Aorta (tissue), 5 donors: ENCODE data around the gene ISM1. TPM values are rescaled to one million over a fixed set of nuclear protein-coding genes. Genes with fewer than 3 reads are reported as not detected.

Experiments
- ATAC-seq: fragments of 200-7000 bp; cut with Tn5 transposase; one replicate; pipeline ENCODE4 v1.9.1; 2022; ENCODE audit warnings: moderate library complexity; ENCODE audit not compliant: low FRiP score
- DNase-seq, 2 donors: peaks; one replicate each; pipeline ENCODE4 v3.0.0-alpha.2; 2020
- H3K27ac ChIP-seq, 2 donors: one replicate each; pipeline ENCODE4 v1.5.1; 2013; ENCODE audit warnings: low read length in 2 of 2, mild to moderate bottlenecking in 2 of 2, moderate library complexity in 2 of 2, control low read depth in 1 of 2, inconsistent platforms in 1 of 2, low read depth in 1 of 2
- H3K27me3 ChIP-seq, 2 donors: one replicate each; pipeline ENCODE4 v1.6.1; 2013; ENCODE audit warnings: control low read depth in 1 of 2, low read length in 1 of 2, mild to moderate bottlenecking in 1 of 2, moderate library complexity in 1 of 2; ENCODE audit not compliant: insufficient read depth in 2 of 2, control insufficient read depth in 1 of 2
- H3K36me3 ChIP-seq, 2 donors: one replicate each; pipeline ENCODE4 v1.6.1; 2013; ENCODE audit warnings: control low read depth in 1 of 2, low read length in 1 of 2, mild to moderate bottlenecking in 1 of 2; ENCODE audit not compliant: insufficient read depth in 2 of 2, control insufficient read depth in 1 of 2
- H3K4me1 ChIP-seq, 2 donors: one replicate each; pipeline ENCODE4 v1.6.1; 2013; ENCODE audit warnings: low read length in 2 of 2, control low read depth in 1 of 2, mild to moderate bottlenecking in 1 of 2, moderate library complexity in 1 of 2; ENCODE audit not compliant: insufficient read depth in 2 of 2, control insufficient read depth in 1 of 2
- H3K4me3 ChIP-seq, 2 donors: one replicate each; pipeline ENCODE4 v1.5.1; 2013; ENCODE audit warnings: low read length in 2 of 2, control low read depth in 1 of 2, mild to moderate bottlenecking in 1 of 2
- H3K9me3 ChIP-seq: one replicate; pipeline ENCODE4 v1.6.1; 2013; ENCODE audit warnings: mild to moderate bottlenecking, low read length; ENCODE audit not compliant: control insufficient read depth
- WGBS, 2 donors: extraction: QIAGEN DNeasy Blood & Tissue Kit; methylation state at CpG; one replicate each; pipeline ENCODE4 v1.1.7; 2013; 5-methylcytosine and 5-hydroxymethylcytosine counted together
- intact Hi-C, 2 donors: fragments of 100-400 bp; cut with DNase I; formaldehyde crosslinking; loops; one replicate each; pipeline versions ENCODE4 v1.14.2 to v1.15.0; 2022
- polyA plus RNA-seq, 2 donors: library from polyadenylated mRNA; stranded (reverse); fragments of 200-250 nt; gene quantifications; one replicate each; pipeline ENCODE4 v1.2.3, GENCODE V29; 2013
- total RNA-seq, 2 donors: library from RNA; stranded (reverse); fragmentation: NEBNext Ultra II Directional; extraction: Animal tissue kit (Norgen Biotek cat#: 25700); gene quantifications; one replicate each; pipeline ENCODE4 v1.2.1, GENCODE V29; 2021
- donor health status: healthy with polysubstance abuse.
- donor health status: Bipolar disorder and iron deficiency.
- donor health status: DM: no; HTN: no; CAD: no.
- donor health status: DM: no; HTN: no; CAD: no.
- donor health status: DM: yes; HTN: yes; CAD: no.

The ISM1 gene
- total and polyA plus RNA-seq, 4 donors: 2.0 to 94.9 (median 24.2) TPM

- intact Hi-C loops: no loop called here
- Histone ChIP-seq H3K27ac (no peak overlapping the region), H3K27me3 (no peaks in the 10 kb centered on the region), H3K36me3 (no peaks in the 10 kb centered on the region), H3K4me3 (no peak overlapping the region), H3K4me1 (peaks cover 0 to 2% of the 10 kb centered on the region in 2 donors), H3K9me3 (no peaks in the 10 kb centered on the region)
- ATAC-seq: no peak
- 45 to 55% methylated on average over 1 of the region's 1 CpG for WGBS, 2 donors
- DNase-seq: no peak
These were observed 49.1 kb downstream of the ISM1 start for GRCh38 chr20:13270211-13270610.

- Histone ChIP-seq H3K4me3 (no peak overlapping the region), H3K9me3 (no peaks in the 10 kb centered on the region), H3K27ac (no peak overlapping the region), H3K27me3 (no peaks in the 10 kb centered on the region), H3K4me1 (peaks cover 0 to 6% of the 10 kb centered on the region in 2 donors), H3K36me3 (no peaks in the 10 kb centered on the region)
- intact Hi-C loops: no loop called here
- WGBS, 2 donors: 82 to 83% methylated on average over 3 of the region's 3 CpGs
- ATAC-seq (no peak), DNase-seq (no peak)
These were observed 50.0 kb downstream of the ISM1 start for GRCh38 chr20:13271098-13271497.

- WGBS, 2 donors: 88 to 91% methylated on average over 10 of the region's 10 CpGs
- no peak overlapping the region for H3K27ac ChIP-seq
- intact Hi-C loops: no loop called here
These were observed 51.2 kb downstream of the ISM1 start for GRCh38 chr20:13271977-13272975.

GRCh38 chr20:13274275-13274861, 53.3 kb downstream of the ISM1 start:
- H3K4me1 ChIP-seq: peaks cover 0 to 8% of the 10 kb centered on the region in 2 donors
- no peaks in the 10 kb centered on the region for H3K36me3 ChIP-seq
- no peak overlapping the region for H3K4me3 ChIP-seq
- no peaks in the 10 kb centered on the region for H3K27me3 ChIP-seq
- H3K27ac ChIP-seq: no peak overlapping the region
- DNase-seq (no peak), ATAC-seq (no peak)
- H3K9me3 ChIP-seq: no peaks in the 10 kb centered on the region
- intact Hi-C loops: no loop called here
- 6 to 8% methylated on average over 16 to 18 of the region's 18 CpGs for WGBS, 2 donors

More at GRCh38 chr20:13271977-13272975, 51.2 kb downstream of the ISM1 start:
- no peak for DNase-seq
- H3K27me3 ChIP-seq: no peaks in the 10 kb centered on the region
- no peaks in the 10 kb centered on the region for H3K36me3 ChIP-seq
- peaks cover 0 to 8% of the 10 kb centered on the region in 2 donors for H3K4me1 ChIP-seq
- H3K9me3 ChIP-seq: no peaks in the 10 kb centered on the region
- peak; percentile 45 for ATAC-seq
- H3K4me3 ChIP-seq: no peak overlapping the region

- peaks cover 2% of the 10 kb centered on the region for H3K9me3 ChIP-seq
- H3K27me3 ChIP-seq: no peaks in the 10 kb centered on the region
- peaks cover 0 to 2% of the 10 kb centered on the region in 2 donors for H3K36me3 ChIP-seq
- peaks cover 0 to 8% of the 10 kb centered on the region in 2 donors for H3K4me1 ChIP-seq
- DNase-seq: no peak
- H3K27ac ChIP-seq: no peak overlapping the region
- intact Hi-C loops: no loop called here
- WGBS, 2 donors: 6 to 13% methylated on average over 6 of the region's 6 CpGs
- no peak overlapping the region for H3K4me3 ChIP-seq
- peak; percentile 62 for ATAC-seq
These were observed 56.0 kb downstream of the ISM1 start for GRCh38 chr20:13276945-13277541.

- H3K27ac ChIP-seq: no peak overlapping the region
- H3K4me3 ChIP-seq: no peak overlapping the region
- ATAC-seq (peak; percentile 76), DNase-seq (peak in 1 of 2 donors; percentile 58)
- H3K36me3 ChIP-seq: peaks cover 0 to 2% of the 10 kb centered on the region in 2 donors
- peaks cover 2% of the 10 kb centered on the region for H3K9me3 ChIP-seq
- intact Hi-C loops: no loop called here
- H3K4me1 ChIP-seq: peaks cover 0 to 8% of the 10 kb centered on the region in 2 donors
- H3K27me3 ChIP-seq: no peaks in the 10 kb centered on the region
- 86 to 91% methylated on average over 9 of the region's 9 CpGs for WGBS, 2 donors
These were observed 56.7 kb downstream of the ISM1 start for GRCh38 chr20:13277663-13278295.

- Histone ChIP-seq H3K27ac (no peak overlapping the region), H3K4me3 (no peak overlapping the region), H3K9me3 (peaks cover 2% of the 10 kb centered on the region), H3K4me1 (peaks cover 0 to 8% of the 10 kb centered on the region in 2 donors), H3K36me3 (peaks cover 0 to 2% of the 10 kb centered on the region in 2 donors), H3K27me3 (no peaks in the 10 kb centered on the region)
- ATAC-seq (no peak), DNase-seq (no peak)
- WGBS, 2 donors: 78 to 85% methylated on average over 5 of the region's 5 CpGs
- intact Hi-C loops: no loop called here
These were observed 57.9 kb downstream of the ISM1 start for GRCh38 chr20:13278812-13279570.
